H54 (cell line): ENCODE measurements around the gene RRBP1.

Source experiments
- DNase-seq: peaks from one replicate; pipeline ENCODE4 v3.0.0; 2011; ENCODE audit warnings: low spot score, mixed read lengths; ENCODE audit not compliant: insufficient read length
- FAIRE-seq: peaks from 3 replicates; lab custom pipeline; 2011; peaks lifted over from hg19 to GRCh38; lab: Jason Lieb, UNC
- POLR2A ChIP-seq: IDR thresholded peaks from 2 replicates; pipeline ENCODE4 v1.6.1; 2011; ENCODE audit warnings: low read depth, mild to moderate bottlenecking, low read length

RRBP1 gene

GRCh38 chr20:17680836-17681725, 961 bp downstream of the RRBP1 start:
- DNase-seq: peak; percentile 70
- FAIRE-seq: no peak
- peak; percentile 46; the same call in 1 of the 2 replicates for TF ChIP-seq POLR2A

GRCh38 chr20:17679941-17680835, 1.9 kb downstream of the RRBP1 start:
- FAIRE-seq (no peak), DNase-seq (peak; percentile 69)
- TF ChIP-seq POLR2A: no peak

GRCh38 chr20:17678886-17679285, 3.2 kb downstream of the RRBP1 start:
- DNase-seq (no peak), FAIRE-seq (no peak)
- no peak for TF ChIP-seq POLR2A

GRCh38 chr20:17678295-17678694, 3.7 kb downstream of the RRBP1 start:
- no peak for TF ChIP-seq POLR2A
- FAIRE-seq: no peak
- DNase-seq: no peak

GRCh38 chr20:17676942-17677341, 5.1 kb downstream of the RRBP1 start:
- no peak for FAIRE-seq
- no peak for TF ChIP-seq POLR2A
- DNase-seq: no peak

- DNase-seq (no peak), FAIRE-seq (no peak)
- TF ChIP-seq POLR2A: no peak
These were observed 5.7 kb downstream of the RRBP1 start for GRCh38 chr20:17676378-17676759.

- FAIRE-seq (no peak), DNase-seq (no peak)
- TF ChIP-seq POLR2A: no peak
These were observed 6.3 kb downstream of the RRBP1 start for GRCh38 chr20:17675519-17676377.

GRCh38 chr20:17674722-17675518, 7.1 kb downstream of the RRBP1 start:
- no peak for DNase-seq
- FAIRE-seq: no peak
- no peak for TF ChIP-seq POLR2A

GRCh38 chr20:17673084-17673483, 9.0 kb downstream of the RRBP1 start:
- no peak for FAIRE-seq
- no peak for TF ChIP-seq POLR2A
- no peak for DNase-seq

- TF ChIP-seq POLR2A: no peak
- FAIRE-seq: no peak
These were observed 10.5 kb downstream of the RRBP1 start for GRCh38 chr20:17671565-17671964.

GRCh38 chr20:17671011-17671410, 11.0 kb downstream of the RRBP1 start:
- no peak for TF ChIP-seq POLR2A
- no peak for FAIRE-seq
- no peak for DNase-seq

More at GRCh38 chr20:17671565-17671964, 10.5 kb downstream of the RRBP1 start:
- no peak for DNase-seq

- DNase-seq: no peak
- no peak for FAIRE-seq
- no peak for TF ChIP-seq POLR2A
These were observed 12.6 kb downstream of the RRBP1 start for GRCh38 chr20:17669306-17669931.
